Osteoblast (primary cell): Measurements from ENCODE around the gene PLEKHA7. TPM values are rescaled to one million over a fixed set of nuclear protein-coding genes. Genes with fewer than 3 reads are reported as not detected.
A peak's percentile ranks its signal among the peaks of the same experiment; 100 is the strongest.

Source experiments
- DNase-seq: peaks from one replicate; pipeline ENCODE4 v3.0.0; 2011; ENCODE audit warnings: low spot score, mixed read lengths; ENCODE audit not compliant: insufficient read length; ENCODE audit errors: missing footprints
- H2AFZ ChIP-seq: 2 replicates; pipeline ENCODE4 v1.6.0; 2011; ENCODE audit warnings: mild to moderate bottlenecking, low read length
- H3K27ac ChIP-seq: 2 replicates; pipeline ENCODE4 v1.5.1; 2011; ENCODE audit warnings: mild to moderate bottlenecking, low read depth, low read length, moderate library complexity
- H3K27me3 ChIP-seq: 2 replicates; pipeline ENCODE4 v1.6.0; 2012; ENCODE audit warnings: mild to moderate bottlenecking, control low read depth, inconsistent platforms, low read length, moderate library complexity; ENCODE audit not compliant: insufficient read depth
- H3K36me3 ChIP-seq: 2 replicates; pipeline ENCODE4 v1.5.1; 2011; ENCODE audit warnings: mild to moderate bottlenecking, low read length, control low read depth, moderate library complexity; ENCODE audit not compliant: insufficient read depth
- H3K4me1 ChIP-seq: 2 replicates; pipeline ENCODE4 v1.5.1; 2011; ENCODE audit warnings: mild to moderate bottlenecking, low read length, control low read depth, moderate library complexity; ENCODE audit not compliant: insufficient read depth
- H3K4me2 ChIP-seq: 2 replicates; pipeline ENCODE4 v1.6.0; 2011; ENCODE audit warnings: mild to moderate bottlenecking, low read length; ENCODE audit not compliant: insufficient read depth
- H3K4me3 ChIP-seq: fragments of 200-600 bp; sonication (generic); 3 replicates; pipeline ENCODE4 v1.5.1; 2012; ENCODE audit warnings: mild to moderate bottlenecking, low read length, inconsistent platforms; ENCODE audit not compliant: insufficient read depth
- H3K79me2 ChIP-seq: 2 replicates; pipeline ENCODE4 v1.6.0; 2012; ENCODE audit warnings: mild to moderate bottlenecking, low read length, control low read depth, inconsistent platforms; ENCODE audit not compliant: insufficient read depth
- H3K9me3 ChIP-seq: 2 replicates; pipeline ENCODE4 v1.5.1; 2011; ENCODE audit warnings: low read depth, low read length, control low read depth
- H4K20me1 ChIP-seq: 2 replicates; pipeline ENCODE4 v1.6.0; 2012; ENCODE audit warnings: mild to moderate bottlenecking, low read length, control low read depth; ENCODE audit not compliant: insufficient read depth
- CTCF ChIP-seq: IDR thresholded peaks from 2 replicates; pipeline ENCODE4 v1.5.1; 2011; ENCODE audit warnings: mild to moderate bottlenecking, low read depth, low read length, moderate library complexity; ENCODE audit errors: extremely low read depth
- total RNA-seq: library from RNA; depleted of rRNA; stranded (reverse); fragments of >200 nt; gene quantifications from 2 replicates; pipeline ENCODE4 v1.2.3, GENCODE V29; 2012

The PLEKHA7 gene
- total RNA-seq, 1 donor, result 1.1 TPM

GRCh38 chr11:16781936-16782919, 232.0 kb downstream of the PLEKHA7 start:
- H2AFZ ChIP-seq, result no peak overlapping the region
- H3K4me2 ChIP-seq, result no peak overlapping the region
- H4K20me1 ChIP-seq, result no peaks in the 10 kb centered on the region
- DNase-seq, result peak; percentile 70
- no peak overlapping the region for H3K27ac ChIP-seq
- H3K9me3 ChIP-seq, result no peaks in the 10 kb centered on the region
- TF ChIP-seq CTCF, result no peak
- H3K4me3 ChIP-seq, result no peak overlapping the region
- no peaks in the 10 kb centered on the region for H3K27me3 ChIP-seq
- peaks cover 6% of the 10 kb centered on the region for H3K4me1 ChIP-seq
- H3K36me3 ChIP-seq, result no peaks in the 10 kb centered on the region
- H3K79me2 ChIP-seq, result no peaks in the 10 kb centered on the region

GRCh38 chr11:16780698-16781550, 233.3 kb downstream of the PLEKHA7 start:
- Histone ChIP-seq H3K27me3 (no peaks in the 10 kb centered on the region), H3K4me2 (no peak overlapping the region), H3K27ac (no peak overlapping the region), H4K20me1 (no peaks in the 10 kb centered on the region), H3K4me3 (no peak overlapping the region), H3K36me3 (no peaks in the 10 kb centered on the region), H2AFZ (no peak overlapping the region), H3K79me2 (no peaks in the 10 kb centered on the region), H3K4me1 (peaks cover 4% of the 10 kb centered on the region), H3K9me3 (no peaks in the 10 kb centered on the region)
- peak; percentile 69 for DNase-seq
- TF ChIP-seq CTCF, result no peak

GRCh38 chr11:16780146-16780545, 234.1 kb downstream of the PLEKHA7 start:
- no peak overlapping the region for H2AFZ ChIP-seq
- no peaks in the 10 kb centered on the region for H3K36me3 ChIP-seq
- TF ChIP-seq CTCF, result no peak
- H3K27me3 ChIP-seq, result no peaks in the 10 kb centered on the region
- H3K27ac ChIP-seq, result no peak overlapping the region
- no peaks in the 10 kb centered on the region for H3K9me3 ChIP-seq
- H3K4me3 ChIP-seq, result no peak overlapping the region
- H3K79me2 ChIP-seq, result no peaks in the 10 kb centered on the region
- peaks cover 4% of the 10 kb centered on the region for H3K4me1 ChIP-seq
- peak; percentile 55 for DNase-seq
- H4K20me1 ChIP-seq, result no peaks in the 10 kb centered on the region
- no peak overlapping the region for H3K4me2 ChIP-seq

GRCh38 chr11:16779436-16779835, 234.8 kb downstream of the PLEKHA7 start:
- Histone ChIP-seq H2AFZ (no peak overlapping the region), H3K36me3 (no peaks in the 10 kb centered on the region), H3K79me2 (no peaks in the 10 kb centered on the region), H3K4me2 (no peak overlapping the region), H4K20me1 (no peaks in the 10 kb centered on the region), H3K27me3 (no peaks in the 10 kb centered on the region), H3K4me3 (no peak overlapping the region), H3K4me1 (peaks cover 4% of the 10 kb centered on the region), H3K27ac (no peak overlapping the region), H3K9me3 (no peaks in the 10 kb centered on the region)
- TF ChIP-seq CTCF, result no peak
- DNase-seq, result peak; percentile 29
